Common myeloid progenitor, CD34-positive (primary cell): ENCODE results near the gene KAZN.

Experiments used
- CTCF ChIA-PET: fragments of 350-600 bp; sonication (Branson Sonifier 250); formaldehyde crosslinking; loops from one replicate; lab custom pipeline; 2021; ENCODE audit warnings: antibody characterized with exemption; lab: Charles Lee
- POLR2A ChIA-PET: fragments of 350-600 bp; sonication (Branson Sonifier 250); formaldehyde crosslinking; loops from one replicate; lab custom pipeline; 2021; ENCODE audit warnings: antibody characterized with exemption; lab: Charles Lee
- DNase-seq, 3 donors: peaks; one replicate each; pipeline versions ENCODE4 v3.0.0 to v3.0.0-alpha.2; 2013
- H3K27ac ChIP-seq, 2 experiments: 1 replicate in 1 of 2; 2 replicates in 1 of 2; pipeline ENCODE4 v1.7.0; 2013; ENCODE audit warnings: inconsistent platforms in 2 of 2, low read length in 2 of 2, mild to moderate bottlenecking in 2 of 2, low read depth in 1 of 2, moderate library complexity in 1 of 2; ENCODE audit not compliant: severe bottlenecking in 2 of 2, insufficient read depth in 1 of 2, poor library complexity in 1 of 2
- H3K27me3 ChIP-seq, 5 experiments: replicated peaks in 2 of 5; 1 replicate in 3 of 5; 2 replicates in 2 of 5; pipeline versions ENCODE4 v1.6.1 to v1.7.0; 2013; ENCODE audit warnings: low read length in 4 of 5, mild to moderate bottlenecking in 2 of 5, moderate library complexity in 2 of 5, inconsistent platforms in 1 of 5; ENCODE audit not compliant: insufficient read depth in 5 of 5, control insufficient read depth in 4 of 5
- H3K36me3 ChIP-seq, 4 experiments: 1 replicate in 2 of 4; 2 replicates in 2 of 4; pipeline versions ENCODE4 v1.6.1 to v1.7.0; 2013; ENCODE audit warnings: low read length in 3 of 4, control low read depth in 1 of 4, mild to moderate bottlenecking in 1 of 4; ENCODE audit not compliant: control insufficient read depth in 4 of 4, insufficient read depth in 4 of 4
- H3K4me1 ChIP-seq, 4 experiments: 1 replicate in 3 of 4; 2 replicates in 1 of 4; pipeline versions ENCODE4 v1.6.1 to v1.7.1; 2013; ENCODE audit warnings: low read length in 3 of 4, mild to moderate bottlenecking in 3 of 4, control low read depth in 1 of 4, inconsistent platforms in 1 of 4, moderate library complexity in 1 of 4; ENCODE audit not compliant: control insufficient read depth in 4 of 4, insufficient read depth in 4 of 4; ENCODE audit errors: control extremely low read depth in 1 of 4
- H3K4me3 ChIP-seq, 7 experiments: 1 replicate in 4 of 7; 2 replicates in 3 of 7; pipeline versions ENCODE4 v1.5.1 to v1.7.0; 2013; ENCODE audit warnings: mild to moderate bottlenecking in 7 of 7, low read length in 6 of 7, moderate library complexity in 6 of 7, inconsistent platforms in 2 of 7, low read depth in 2 of 7, control low read depth in 1 of 7; ENCODE audit not compliant: insufficient read depth in 4 of 7, control insufficient read depth in 1 of 7; ENCODE audit errors: extremely low read depth in 1 of 7
- H3K9me3 ChIP-seq, 5 experiments: 1 replicate in 4 of 5; 2 replicates in 1 of 5; pipeline versions ENCODE4 v1.6.1 to v1.7.1; 2013; ENCODE audit warnings: low read length in 4 of 5, mild to moderate bottlenecking in 2 of 5, inconsistent platforms in 1 of 5, low read depth in 1 of 5, moderate library complexity in 1 of 5; ENCODE audit not compliant: control insufficient read depth in 4 of 5, insufficient read depth in 2 of 5; ENCODE audit errors: control extremely low read depth in 1 of 5
- WGBS: methylation state at CpG from one replicate; pipeline ENCODE4 v1.1.5; 2013; ENCODE audit not compliant: insufficient coverage; 5-methylcytosine and 5-hydroxymethylcytosine counted together

The KAZN gene

GRCh38 chr1:14648896-14649855 lies 50.7 kb downstream of the KAZN start:
- POLR2A ChIA-PET = no interaction called here
- Histone ChIP-seq H3K4me3 (no peak overlapping the region), H3K9me3 (peaks cover 0 to 4% (median 0%) of the 10 kb centered on the region in 5 experiments), H3K36me3 (no peaks in the 10 kb centered on the region), H3K4me1 (no peaks in the 10 kb centered on the region), H3K27ac (no peak overlapping the region), H3K27me3 (peaks cover 0 to 2% (median 0%) of the 10 kb centered on the region in 5 experiments)
- DNase-seq = no peak
- 94% methylated on average over 7 of the region's 9 CpGs for WGBS
- CTCF ChIA-PET = interaction anchor here (1.3 kb wide), 1 partner anchor 155 kb away, joined by 4 read pairs; no protein-coding TSS in a partner anchor

- DNase-seq = no peak
- H3K36me3 ChIP-seq = no peaks in the 10 kb centered on the region
- H3K27me3 ChIP-seq = peaks cover 0 to 2% (median 0%) of the 10 kb centered on the region in 5 experiments
- WGBS = 100% methylated on average over 1 of the region's 1 CpG
- no peak overlapping the region for H3K4me3 ChIP-seq
- POLR2A ChIA-PET = no interaction called here
- no peaks in the 10 kb centered on the region for H3K4me1 ChIP-seq
- CTCF ChIA-PET = interaction anchor here (1.3 kb wide), 1 partner anchor 154 kb away, joined by 4 read pairs; no protein-coding TSS in a partner anchor
- no peak overlapping the region for H3K27ac ChIP-seq
- peaks cover 0 to 2% (median 0%) of the 10 kb centered on the region in 5 experiments for H3K9me3 ChIP-seq
Observed at GRCh38 chr1:14649976-14650375, 51.5 kb downstream of the KAZN start.

GRCh38 chr1:14650951-14651350 lies 52.5 kb downstream of the KAZN start:
- no peak overlapping the region for H3K27ac ChIP-seq
- no peaks in the 10 kb centered on the region for H3K36me3 ChIP-seq
- no peak for DNase-seq
- CTCF ChIA-PET = no interaction called here
- 90% methylated on average over 2 of the region's 3 CpGs for WGBS
- no peak overlapping the region for H3K4me3 ChIP-seq
- no peaks in the 10 kb centered on the region for H3K9me3 ChIP-seq
- POLR2A ChIA-PET = no interaction called here
- H3K4me1 ChIP-seq = no peaks in the 10 kb centered on the region
- H3K27me3 ChIP-seq = peaks cover 0 to 2% (median 0%) of the 10 kb centered on the region in 5 experiments

GRCh38 chr1:14652840-14653239 lies 54.4 kb downstream of the KAZN start:
- WGBS = 97% methylated on average over 3 of the region's 3 CpGs
- no peaks in the 10 kb centered on the region for H3K4me1 ChIP-seq

GRCh38 chr1:14653461-14653960 lies 55.0 kb downstream of the KAZN start:
- Histone ChIP-seq H3K27ac (no peak overlapping the region), H3K4me1 (no peaks in the 10 kb centered on the region), H3K36me3 (no peaks in the 10 kb centered on the region), H3K9me3 (no peaks in the 10 kb centered on the region), H3K27me3 (peaks cover 0 to 2% (median 0%) of the 10 kb centered on the region in 5 experiments), H3K4me3 (no peak overlapping the region)
- ChIA-PET POLR2A (no interaction called here), CTCF (no interaction called here)
- WGBS = 97% methylated on average over 4 of the region's 8 CpGs
- no peak for DNase-seq

More at GRCh38 chr1:14652840-14653239, 54.4 kb downstream of the KAZN start:
- H3K27ac ChIP-seq = no peak overlapping the region
- H3K4me3 ChIP-seq = no peak overlapping the region
- no peaks in the 10 kb centered on the region for H3K9me3 ChIP-seq
- CTCF ChIA-PET = no interaction called here
- DNase-seq = no peak
- POLR2A ChIA-PET = no interaction called here
- no peaks in the 10 kb centered on the region for H3K36me3 ChIP-seq
- peaks cover 0 to 2% (median 0%) of the 10 kb centered on the region in 5 experiments for H3K27me3 ChIP-seq

GRCh38 chr1:14654554-14654953 lies 56.1 kb downstream of the KAZN start:
- Histone ChIP-seq H3K27ac (no peak overlapping the region), H3K27me3 (peaks cover 0 to 2% (median 0%) of the 10 kb centered on the region in 5 experiments), H3K9me3 (no peaks in the 10 kb centered on the region), H3K36me3 (no peaks in the 10 kb centered on the region), H3K4me3 (no peak overlapping the region), H3K4me1 (no peaks in the 10 kb centered on the region)
- DNase-seq = no peak
- CTCF ChIA-PET = no interaction called here
- 100% methylated on average over 1 of the region's 1 CpG for WGBS
- POLR2A ChIA-PET = no interaction called here

- Histone ChIP-seq H3K27ac (no peak overlapping the region), H3K4me1 (no peaks in the 10 kb centered on the region), H3K9me3 (no peaks in the 10 kb centered on the region), H3K36me3 (no peaks in the 10 kb centered on the region), H3K27me3 (peaks cover 0 to 2% (median 0%) of the 10 kb centered on the region in 5 experiments), H3K4me3 (no peak overlapping the region)
- CTCF ChIA-PET = interaction anchor here (1.5 kb wide), 1 partner anchor 44 kb away, joined by 3 read pairs; no protein-coding TSS in a partner anchor
- WGBS = 98% methylated on average over 7 of the region's 7 CpGs
- DNase-seq = no peak
- POLR2A ChIA-PET = no interaction called here
Observed at GRCh38 chr1:14655385-14655784, 56.9 kb downstream of the KAZN start.
